GM13976 (cell line): ENCODE results near the gene NUMBL.

Experiments
- DNase-seq: peaks from one replicate; pipeline ENCODE4 v3.0.0; 2012; ENCODE audit warnings: low spot score
- in situ Hi-C: fragments of 300-500 bp; cut with MboI; formaldehyde crosslinking; loops from one replicate; pipeline ENCODE4 v1.12.0; 2022; ENCODE audit warnings: low sequenced_read_pairs, mixed read lengths, inconsistent platforms; ENCODE audit not compliant: unreplicated experiment
- TF ChIP-seq, protein P1 (sequence below): IDR thresholded peaks from 2 replicates; pipeline ENCODE4 v1.5.1; 2012; ENCODE audit warnings: borderline replicate concordance, mild to moderate bottlenecking; ENCODE audit not compliant: insufficient read depth; ENCODE audit errors: extremely low read depth, missing control alignments, control extremely low read depth

Gene NUMBL

DNA sequence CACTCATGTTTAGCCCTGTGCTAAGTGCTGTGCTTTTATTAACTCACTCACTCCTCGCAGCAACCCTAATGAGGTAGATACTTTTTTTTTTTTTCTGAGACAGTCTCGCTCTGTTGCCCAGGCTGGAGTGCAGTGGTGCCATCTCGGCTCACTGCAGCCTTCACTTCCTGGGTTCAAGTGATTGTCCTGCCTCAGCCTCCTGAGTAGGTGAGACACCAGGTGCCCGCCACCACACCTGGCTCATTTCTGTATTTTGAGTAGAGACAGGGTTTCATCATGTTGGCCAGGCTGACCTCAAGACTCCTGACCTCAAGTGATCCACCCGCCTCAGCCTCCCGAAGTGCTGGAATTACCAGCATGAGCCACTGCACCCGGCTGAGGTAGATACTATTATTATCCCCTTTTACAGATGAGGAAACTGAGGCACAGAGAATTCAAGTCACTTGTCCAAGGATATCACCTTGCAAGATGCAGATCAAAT is 29.0 kb upstream of the NUMBL start:
- in situ Hi-C loops: no loop called here
- TF ChIP-seq, protein P1, sequence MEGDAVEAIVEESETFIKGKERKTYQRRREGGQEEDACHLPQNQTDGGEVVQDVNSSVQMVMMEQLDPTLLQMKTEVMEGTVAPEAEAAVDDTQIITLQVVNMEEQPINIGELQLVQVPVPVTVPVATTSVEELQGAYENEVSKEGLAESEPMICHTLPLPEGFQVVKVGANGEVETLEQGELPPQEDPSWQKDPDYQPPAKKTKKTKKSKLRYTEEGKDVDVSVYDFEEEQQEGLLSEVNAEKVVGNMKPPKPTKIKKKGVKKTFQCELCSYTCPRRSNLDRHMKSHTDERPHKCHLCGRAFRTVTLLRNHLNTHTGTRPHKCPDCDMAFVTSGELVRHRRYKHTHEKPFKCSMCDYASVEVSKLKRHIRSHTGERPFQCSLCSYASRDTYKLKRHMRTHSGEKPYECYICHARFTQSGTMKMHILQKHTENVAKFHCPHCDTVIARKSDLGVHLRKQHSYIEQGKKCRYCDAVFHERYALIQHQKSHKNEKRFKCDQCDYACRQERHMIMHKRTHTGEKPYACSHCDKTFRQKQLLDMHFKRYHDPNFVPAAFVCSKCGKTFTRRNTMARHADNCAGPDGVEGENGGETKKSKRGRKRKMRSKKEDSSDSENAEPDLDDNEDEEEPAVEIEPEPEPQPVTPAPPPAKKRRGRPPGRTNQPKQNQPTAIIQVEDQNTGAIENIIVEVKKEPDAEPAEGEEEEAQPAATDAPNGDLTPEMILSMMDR: no peak
- no peak for DNase-seq

DNA sequence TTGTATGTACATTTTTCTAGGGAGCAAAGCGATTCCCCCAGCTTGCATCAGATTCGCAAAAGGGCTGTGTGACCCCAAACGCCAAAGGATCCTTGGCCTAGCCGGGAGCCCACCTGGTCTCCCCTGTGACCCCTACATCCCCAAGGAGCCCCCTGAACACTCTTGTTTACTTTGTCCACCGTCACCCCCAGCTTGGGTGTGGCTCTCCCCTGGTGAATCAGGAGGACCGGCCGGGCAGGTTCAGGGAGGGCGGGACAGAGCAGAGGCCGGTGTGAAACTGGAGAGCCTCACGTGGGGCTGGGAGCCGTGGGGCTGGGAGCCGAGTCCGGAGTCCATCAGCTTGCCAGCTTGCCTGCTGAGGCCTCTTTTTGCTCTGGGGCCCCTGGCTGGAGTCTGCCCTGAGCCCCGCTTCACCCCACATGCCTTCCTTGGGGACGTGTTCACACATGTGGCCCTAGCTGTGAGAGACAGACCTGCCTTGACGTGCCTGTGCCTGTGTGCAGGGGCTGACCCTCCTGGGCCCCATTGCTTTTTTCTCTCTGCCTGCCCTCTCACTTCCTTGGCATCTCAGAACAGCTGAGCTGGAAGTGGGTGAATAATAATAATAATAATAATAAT is 28.4 kb upstream of the NUMBL start:
- in situ Hi-C loops: no loop called here
- TF ChIP-seq, protein P1: no peak
- peak; percentile 60 for DNase-seq

DNA sequence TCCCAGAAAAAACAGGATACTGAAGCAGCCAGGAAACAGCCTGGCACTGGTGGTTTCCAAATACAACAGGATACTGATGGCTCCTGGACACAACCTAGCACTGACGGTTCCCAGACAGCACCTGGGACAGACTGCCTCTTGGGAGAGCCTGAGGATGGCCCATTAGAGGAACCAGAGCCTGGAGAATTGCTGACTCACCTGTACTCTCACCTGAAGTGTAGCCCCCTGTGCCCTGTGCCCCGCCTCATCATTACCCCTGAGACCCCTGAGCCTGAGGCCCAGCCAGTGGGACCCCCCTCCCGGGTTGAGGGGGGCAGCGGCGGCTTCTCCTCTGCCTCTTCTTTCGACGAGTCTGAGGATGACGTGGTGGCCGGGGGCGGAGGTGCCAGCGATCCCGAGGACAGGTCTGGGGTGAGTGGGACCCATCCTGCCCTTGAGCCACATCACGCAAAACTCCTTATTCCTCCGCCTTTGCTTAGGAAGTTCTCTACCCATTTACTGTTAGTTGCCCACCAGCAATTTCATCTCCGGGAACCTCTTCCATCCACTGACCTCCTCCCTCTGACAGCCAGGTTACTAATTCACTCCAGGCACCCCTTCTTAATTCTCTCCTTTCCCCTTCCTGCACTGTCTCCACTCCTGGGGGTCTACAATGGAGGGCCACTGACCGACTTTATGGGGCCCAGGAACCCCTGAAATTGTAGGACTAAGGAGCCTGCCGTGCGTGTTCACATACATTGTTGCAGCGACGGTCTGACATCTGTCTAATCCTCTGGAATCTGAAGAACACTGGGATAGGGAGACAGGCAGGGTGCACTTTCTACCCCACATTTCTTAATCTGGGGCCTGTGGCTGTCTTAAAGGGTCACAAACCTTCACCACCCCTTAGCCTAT is 27.7 kb upstream of the NUMBL start:
- DNase-seq: no peak
- TF ChIP-seq, protein P1: no peak
- in situ Hi-C loops: no loop called here

DNA sequence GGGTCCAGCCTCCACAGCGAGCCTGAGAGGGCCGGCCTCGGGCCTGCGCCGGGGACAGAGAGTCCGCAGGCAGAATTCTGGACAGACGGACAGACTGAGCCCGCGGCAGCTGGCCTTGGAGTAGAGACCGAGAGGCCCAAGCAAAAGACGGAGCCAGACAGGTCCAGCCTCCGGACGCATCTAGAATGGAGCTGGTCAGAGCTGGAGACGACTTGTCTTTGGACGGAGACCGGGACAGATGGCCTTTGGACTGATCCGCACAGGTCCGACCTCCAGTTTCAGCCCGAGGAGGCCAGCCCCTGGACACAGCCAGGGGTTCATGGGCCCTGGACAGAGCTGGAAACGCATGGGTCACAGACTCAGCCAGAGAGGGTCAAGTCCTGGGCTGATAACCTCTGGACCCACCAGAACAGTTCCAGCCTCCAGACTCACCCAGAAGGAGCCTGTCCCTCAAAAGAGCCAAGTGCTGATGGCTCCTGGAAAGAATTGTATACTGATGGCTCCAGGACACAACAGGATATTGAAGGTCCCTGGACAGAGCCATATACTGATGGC is 27.0 kb upstream of the NUMBL start:
- no peak for DNase-seq
- TF ChIP-seq, protein P1: no peak
- in situ Hi-C loops: no loop called here

DNA sequence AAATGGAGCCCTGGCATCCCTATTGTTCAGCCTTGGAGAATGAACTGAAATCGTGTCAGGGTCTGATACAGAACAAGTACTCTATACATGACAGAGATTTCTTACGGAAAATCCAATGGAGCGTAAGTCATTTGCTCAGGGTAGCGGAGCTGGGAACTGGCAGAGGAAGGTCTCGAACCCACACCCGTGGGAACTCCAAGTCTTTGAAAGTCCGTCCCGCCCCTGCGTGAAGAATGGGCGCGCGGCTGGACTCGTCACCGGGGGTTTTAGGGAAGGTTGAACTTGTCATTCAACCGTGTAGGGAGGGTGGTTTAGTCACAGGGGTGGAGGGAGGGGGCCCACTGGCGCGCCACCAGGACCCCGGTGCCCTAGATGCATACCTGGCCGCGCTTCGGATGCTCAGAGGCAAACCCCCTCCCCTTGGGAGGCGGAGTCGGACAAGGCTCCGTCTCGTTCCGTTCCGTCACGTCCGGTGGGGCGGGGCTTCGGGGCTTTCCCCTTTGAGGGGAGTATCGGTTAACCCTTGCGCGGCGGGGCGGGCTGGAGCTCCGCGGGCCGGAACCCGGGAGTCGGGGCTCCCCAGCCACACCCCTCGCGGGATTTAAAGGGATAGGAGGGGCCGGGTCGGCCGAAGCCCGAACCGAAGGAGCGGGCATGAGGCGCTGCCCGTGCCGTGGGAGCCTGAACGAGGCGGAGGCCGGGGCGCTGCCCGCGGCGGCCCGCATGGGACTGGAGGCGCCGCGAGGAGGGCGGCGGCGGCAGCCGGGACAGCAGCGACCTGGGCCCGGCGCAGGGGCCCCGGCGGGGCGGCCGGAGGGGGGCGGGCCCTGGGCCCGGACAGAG is 26.3 kb upstream of the NUMBL start, which contains the start of the genes COQ8B and ITPKC:
TSS of gene COQ8B (minus strand) at position 405 of the 843 bp plus-strand sequence. CDS start 2,254 bp downstream, outside the sequence.
TSS of gene ITPKC (plus strand) at position 631 of the 843 bp plus-strand sequence. CDS start at position 655, 24 bp downstream.
- TF ChIP-seq, protein P1: no peak
- in situ Hi-C loops: no loop called here

DNA sequence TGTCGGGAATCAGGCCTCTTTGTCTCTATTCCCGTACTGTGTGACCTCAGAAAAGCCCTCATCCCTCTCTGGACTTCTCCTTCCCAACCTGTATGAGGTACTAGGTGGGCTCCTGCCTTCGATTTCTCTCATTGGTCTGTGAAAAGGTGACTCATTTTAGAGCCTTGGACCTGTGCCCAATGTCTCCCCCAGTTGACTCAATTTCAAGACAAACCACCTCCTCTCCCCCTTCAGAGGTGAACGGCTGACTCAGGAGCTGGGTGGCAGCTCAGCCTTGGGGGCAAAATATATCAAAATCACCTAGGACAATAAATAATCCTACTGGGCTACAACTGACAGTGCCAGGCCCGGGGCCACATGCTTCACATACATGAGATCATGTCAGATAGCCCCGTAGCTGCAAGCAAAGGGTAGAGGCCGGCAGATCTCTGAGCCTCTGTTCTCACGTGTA is 25.6 kb upstream of the NUMBL start:
- in situ Hi-C loops: no loop called here
- TF ChIP-seq, protein P1: no peak
- DNase-seq: no peak

More for the DNA sequence above, 26.3 kb upstream of the NUMBL start, which contains the start of the genes COQ8B and ITPKC:
- peak; percentile 99 for DNase-seq
